ENCODE results near the gene GTF3C1.
"Not testable (repeated sequence)": the region's sequence is repeated elsewhere in the genome, so short reads cannot be mapped to it uniquely, and the experiment has no call there.

The GTF3C1 gene

DNA sequence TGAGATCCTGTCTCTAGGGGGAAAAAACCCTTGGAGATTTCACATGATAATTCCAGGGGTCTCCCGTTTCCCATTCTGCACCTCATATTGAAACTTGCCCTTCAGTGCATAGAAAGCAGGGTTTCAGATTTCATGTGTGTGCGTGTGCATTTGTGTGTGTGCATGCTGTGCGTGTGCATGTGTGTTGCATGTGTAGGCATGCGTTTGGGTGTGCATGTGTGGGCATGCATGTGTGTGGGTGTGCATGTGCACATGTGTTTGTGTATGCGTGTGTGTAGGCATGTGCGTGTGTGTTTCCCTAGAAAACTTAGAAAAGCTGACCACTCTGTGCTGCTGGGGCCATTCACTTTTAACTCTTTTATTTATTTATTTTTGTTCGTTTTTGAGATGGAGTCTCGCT, 107.7 kb downstream of the GTF3C1 start:
- peak; percentile 48 for DNase-seq

DNA sequence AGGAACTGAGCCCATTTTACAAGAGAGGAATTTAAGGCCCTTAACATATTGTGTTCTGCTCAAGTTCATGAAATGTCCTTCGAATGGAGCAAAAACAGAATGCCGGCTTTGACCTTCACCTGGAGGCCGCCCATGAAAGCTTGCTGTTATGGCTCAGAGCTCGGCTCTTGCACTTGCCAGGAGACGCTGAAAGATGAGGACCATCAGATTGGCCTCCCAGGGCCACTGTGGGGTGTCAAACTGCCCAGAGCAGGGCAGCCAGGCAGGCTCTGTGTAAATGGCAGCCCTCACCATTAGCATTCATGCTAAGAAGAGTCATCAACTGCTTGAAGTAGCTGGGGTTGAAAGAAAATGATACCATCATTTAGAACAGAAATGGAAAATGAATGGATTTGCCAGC, 108.4 kb downstream of the GTF3C1 start:
- DNase-seq: peak; percentile 42

DNA sequence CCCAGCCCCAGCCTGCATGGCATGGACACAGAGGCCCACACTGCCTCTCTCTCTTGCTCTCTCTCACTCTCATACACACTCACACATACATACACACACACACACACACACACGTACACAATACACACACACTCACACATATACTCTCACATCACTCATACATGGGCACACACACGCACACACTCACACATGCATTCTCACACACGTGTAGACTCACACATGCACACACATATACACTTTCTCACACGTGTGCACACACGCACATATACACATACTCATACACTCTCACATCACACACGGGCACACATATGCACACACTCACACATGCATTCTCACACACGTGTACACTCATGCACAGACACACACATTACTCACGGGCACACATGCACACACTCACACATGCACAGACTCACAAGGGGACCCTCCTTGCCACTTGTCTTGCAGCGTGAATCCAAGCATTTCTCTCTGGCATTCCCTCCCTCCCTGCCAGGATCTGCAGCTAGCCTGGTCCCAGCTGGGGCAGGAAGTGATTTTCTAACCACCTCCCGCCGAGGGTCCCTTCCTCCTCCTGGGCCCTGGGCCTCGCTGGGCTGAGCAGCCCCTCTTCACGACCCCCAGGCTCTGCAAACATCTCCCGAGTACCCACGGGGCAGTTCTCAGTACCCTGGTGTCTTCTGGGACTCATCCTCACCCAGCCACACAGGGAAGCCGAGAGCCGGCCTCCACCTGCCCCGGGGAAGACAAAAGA, 110.3 kb downstream of the GTF3C1 start:
- DNase-seq: peak; percentile 52

DNA sequence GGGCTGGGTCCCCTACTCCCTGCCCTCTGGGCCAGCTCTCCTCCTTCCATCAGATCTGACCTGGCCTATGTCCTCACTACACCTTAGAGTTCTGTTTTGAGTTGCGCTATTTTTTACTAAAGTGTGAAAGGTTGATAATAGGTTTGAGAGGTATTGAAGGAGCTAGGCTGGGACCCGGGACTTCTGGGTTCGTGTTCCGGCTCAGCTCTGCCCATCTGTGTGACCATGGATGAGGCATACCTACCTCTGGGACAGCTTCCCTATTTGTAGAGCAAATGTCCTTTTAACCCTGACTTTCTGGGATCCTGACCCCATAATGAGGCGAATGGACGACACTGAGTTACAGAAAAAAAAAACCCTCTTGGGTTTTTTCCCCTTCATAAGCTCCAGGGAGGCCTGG, 111.8 kb downstream of the GTF3C1 start:
- DNase-seq: peak; percentile 24

DNA sequence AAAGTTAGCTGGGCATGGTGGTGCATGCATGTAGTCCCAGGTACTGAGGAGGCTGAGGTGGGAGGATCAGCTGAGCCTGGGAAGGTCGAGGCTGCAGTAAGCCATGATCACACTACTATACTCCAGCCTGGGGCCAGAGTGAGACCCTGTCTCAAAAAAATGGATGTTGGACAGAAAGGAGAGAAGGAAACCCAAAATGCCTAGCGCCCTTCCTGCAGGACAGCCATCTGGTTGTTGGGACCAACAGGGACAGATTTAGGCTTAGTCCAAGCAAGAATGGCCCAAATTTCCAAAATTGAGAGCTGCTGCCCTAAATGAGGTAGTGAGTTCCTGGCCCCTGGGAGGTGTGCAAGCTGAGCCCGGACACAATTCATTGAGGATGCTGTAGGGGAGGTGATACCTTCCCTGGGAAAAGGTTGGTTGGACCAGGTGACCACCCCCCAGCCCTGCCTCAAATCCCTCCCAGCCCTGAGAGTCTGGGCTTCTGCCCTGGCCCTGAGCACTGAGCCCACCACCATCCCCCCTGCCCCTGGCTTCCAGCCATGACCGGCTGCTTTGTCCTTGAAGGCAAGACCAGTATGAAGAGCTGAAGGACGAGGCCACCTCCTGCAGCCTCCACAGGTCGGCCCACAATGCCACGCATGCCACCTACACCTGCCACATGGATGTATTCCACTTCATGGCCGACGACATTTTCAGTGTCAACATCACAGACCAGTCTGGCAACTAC, 112.6 kb downstream of the GTF3C1 start:
- peak; percentile 51 for DNase-seq

DNA sequence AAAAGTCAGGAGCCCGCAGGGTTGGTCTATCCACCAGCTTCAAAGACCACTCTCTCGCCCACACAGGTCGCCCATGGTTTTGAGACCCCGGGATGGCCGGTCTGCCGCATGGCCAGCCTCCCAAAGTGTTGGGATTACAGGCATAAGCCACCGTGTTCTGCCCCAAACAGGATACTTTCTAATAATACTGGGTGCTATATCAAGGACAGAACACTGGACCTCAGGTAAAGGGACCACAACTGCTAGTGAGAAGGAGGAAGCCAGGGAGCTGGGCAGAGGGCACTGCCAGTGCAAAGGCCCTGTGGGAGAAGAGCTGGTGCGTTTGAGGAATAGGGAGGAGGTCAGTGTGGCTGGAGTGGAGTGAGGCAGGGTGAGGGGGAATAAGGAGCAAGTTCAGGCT, 113.6 kb downstream of the GTF3C1 start:
- DNase-seq: peak; percentile 40

DNA sequence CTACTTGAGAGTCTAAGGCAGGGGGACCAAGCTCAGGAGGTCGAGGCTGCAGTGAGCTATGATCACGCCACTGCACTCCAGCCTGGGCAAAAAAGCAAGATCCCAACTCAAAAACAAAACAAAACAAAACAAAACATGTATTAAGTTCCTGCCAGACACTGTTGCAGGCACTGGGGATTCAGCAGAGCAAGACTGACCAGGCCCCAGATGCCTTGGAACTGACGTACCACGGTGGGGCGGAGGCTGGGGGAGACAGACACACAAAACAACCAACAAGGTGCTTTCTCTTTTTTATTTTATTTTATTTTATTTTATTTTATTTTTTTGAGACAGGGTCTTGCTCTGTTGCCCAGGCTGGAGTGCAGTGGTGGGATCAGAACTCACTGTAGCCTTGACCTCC, 114.6 kb downstream of the GTF3C1 start:
- DNase-seq: not testable (repeated sequence)

DNA sequence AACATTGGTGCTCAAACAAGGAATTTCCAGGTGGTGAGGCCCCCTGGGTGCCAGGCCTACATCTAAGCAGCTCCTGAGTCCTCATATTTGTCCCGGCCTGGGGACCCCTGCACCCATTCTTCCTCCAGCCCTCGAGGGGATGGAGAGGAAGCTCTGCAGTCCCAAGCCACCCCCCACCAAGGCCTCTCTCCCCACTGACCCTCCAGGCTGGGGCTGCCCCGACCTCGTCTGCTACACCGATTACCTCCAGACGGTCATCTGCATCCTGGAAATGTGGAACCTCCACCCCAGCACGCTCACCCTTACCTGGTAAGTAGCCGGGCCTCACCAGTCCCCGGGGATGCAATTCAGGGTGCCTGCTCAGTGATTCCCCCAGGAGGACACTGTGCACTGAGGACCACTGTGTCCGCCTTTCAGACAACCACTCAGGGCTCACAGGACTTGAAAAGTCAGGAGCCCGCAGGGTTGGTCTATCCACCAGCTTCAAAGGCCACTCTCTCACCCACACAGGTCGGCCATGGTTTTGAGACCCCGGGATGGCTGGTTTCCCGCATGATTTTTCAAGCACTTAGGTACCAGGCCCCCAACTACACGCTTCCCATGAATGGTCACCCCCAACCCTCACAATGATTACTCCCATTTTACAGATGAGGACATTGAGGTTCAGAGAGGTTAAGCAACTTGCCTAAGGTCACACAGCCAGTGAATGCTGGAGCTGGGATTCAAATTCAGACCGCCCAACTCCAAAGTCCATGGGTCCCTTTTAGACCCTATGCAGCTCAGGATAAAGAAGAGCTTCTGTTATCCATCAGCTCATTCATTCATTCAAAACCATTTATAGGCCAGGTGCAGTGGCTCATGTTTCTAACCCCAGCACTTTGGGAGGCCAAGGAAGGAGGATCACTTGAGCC, 115.3 kb downstream of the GTF3C1 start:
- peak; percentile 49 for DNase-seq

DNA sequence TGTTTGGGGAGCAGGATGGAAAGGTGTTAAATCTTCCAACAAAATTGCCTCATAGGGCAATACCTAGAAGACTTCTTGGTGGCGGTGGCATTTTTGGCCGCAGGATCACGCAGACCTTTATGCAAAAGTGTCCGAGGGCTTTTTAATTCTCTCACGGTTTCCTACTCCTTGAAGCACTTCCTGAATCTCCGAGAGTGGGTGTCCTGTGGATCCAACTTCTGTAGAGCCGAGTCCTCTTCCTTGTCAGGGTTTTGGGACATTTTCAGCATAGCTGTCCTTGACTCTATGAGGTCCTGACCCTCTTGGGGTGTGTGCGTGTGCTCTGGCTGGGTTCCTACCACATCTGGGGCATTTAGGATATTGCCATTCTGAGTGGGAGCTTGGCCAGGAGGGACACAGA, 116.1 kb downstream of the GTF3C1 start:
- no peak for DNase-seq

DNA sequence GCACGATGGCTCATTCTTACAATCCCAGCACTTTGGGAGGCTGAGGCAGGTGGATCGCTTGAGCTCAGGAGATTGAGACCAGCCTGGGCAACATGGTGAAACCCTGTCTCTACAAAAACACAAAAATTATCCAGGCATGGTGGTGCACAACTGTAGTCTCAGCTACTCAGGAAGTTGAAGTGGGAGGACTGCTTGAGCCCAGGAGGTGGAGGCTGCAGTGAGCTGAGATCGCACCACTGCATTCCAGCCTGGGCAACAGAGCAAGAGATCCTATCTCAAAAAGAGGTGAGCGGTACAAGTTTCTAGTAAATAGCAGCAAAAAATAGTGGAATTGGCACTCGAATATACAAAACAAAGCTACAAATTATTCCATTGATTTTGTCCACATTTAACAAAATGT, 116.5 kb downstream of the GTF3C1 start:
- not testable (repeated sequence) for DNase-seq

DNA sequence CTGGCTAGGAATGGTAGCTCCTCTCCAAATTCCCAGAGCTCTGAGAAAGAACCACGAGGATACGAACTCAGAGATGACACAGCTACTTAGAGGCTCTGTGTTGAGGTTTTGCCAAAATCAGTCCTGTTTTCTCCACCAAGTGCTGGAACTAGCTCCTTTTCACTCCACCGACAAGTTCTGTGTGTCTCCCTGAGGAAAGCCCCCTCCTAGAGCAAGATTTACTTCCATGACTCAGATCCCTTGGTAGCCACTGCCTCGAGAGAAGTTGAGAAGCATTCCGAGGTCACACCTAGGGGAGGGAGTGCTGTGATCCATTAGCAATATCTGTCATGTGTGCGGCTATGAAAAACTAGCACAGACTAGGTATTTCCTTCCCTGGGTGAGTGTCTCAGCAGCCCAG, 117.2 kb downstream of the GTF3C1 start:
- DNase-seq: no peak

DNA sequence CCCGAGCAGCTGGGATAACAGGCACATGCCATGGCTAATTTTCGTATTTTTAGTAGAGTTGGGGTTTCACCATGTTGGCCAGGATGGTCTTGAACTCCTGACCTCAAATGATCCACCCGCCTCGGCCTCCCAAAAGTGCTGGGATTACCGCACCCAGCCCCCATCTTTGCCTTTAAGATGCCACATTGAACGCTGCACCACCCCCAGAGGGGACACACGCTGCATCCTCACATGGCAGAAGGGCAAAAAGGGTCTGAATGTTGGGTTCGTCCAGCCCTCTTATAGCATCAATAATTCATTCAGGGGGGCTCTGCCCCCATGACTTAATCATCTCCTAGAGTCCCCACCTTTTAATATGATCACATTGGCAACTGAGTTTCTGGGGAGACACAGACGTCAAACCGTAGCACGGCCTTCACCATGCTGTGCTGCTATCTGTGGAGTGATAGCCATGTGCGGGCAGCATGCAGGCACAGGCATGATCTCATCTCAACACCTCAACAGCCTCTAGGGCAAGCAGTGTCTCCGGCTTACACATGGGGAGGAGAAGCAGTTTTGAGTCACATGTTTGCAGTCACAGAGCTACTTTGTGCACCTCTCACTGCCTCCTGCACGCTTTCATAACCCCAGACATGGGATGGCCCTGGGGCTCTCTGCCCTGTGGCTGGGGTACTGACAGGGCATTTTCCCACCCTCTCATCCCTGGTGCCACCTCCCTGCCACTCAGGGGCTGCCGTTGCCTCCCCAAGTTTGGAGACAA, 117.8 kb downstream of the GTF3C1 start:
- peak; percentile 56 for DNase-seq

DNA sequence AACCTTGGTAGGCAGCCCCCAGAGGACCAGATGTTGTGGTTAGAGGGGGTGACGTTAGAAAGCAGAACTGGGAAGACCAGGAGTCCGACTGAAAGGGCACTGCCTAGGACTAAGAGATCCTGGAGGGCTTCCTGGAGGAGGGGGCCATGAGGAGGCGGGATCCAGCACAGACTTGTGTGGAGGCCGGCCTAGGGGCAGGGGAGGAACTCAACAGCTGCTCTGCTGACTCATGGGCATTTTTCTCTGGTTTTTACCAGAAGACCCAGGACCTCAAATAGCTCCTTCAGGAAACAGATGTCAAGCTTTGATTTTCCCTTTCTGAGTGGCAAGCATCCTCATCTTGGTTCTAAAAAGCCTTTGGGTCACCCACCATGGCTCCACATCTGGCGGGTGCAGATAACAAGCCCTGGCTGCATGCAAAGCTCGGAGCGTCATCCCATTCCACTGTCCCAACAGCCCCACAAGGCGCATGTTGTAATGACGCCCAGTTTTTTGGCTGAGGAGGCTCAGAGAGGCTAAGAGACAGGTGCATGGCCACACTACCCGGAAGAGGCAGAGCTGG, 118.7 kb downstream of the GTF3C1 start:
- peak; percentile 58 for DNase-seq

DNA sequence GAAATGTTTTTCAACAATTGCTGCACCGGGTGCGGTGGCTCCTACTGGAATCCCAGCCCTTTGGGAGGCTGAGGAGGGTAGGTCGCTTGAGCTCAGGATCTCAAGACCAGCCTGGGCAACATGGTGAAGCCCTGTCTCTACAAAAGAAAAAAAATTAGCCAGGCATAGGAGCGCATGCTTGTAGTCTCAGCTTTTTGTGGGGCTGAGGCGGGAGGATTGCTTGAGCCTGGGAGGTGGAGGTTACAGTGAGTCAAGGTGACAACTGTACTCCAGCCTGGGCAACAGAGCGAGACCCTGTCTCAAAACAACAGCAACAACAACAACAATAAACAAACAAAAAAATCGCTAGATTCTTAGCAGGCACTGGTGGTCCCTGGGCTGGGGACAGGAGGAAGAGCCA, 119.2 kb downstream of the GTF3C1 start:
- peak; percentile 54 for DNase-seq

DNA sequence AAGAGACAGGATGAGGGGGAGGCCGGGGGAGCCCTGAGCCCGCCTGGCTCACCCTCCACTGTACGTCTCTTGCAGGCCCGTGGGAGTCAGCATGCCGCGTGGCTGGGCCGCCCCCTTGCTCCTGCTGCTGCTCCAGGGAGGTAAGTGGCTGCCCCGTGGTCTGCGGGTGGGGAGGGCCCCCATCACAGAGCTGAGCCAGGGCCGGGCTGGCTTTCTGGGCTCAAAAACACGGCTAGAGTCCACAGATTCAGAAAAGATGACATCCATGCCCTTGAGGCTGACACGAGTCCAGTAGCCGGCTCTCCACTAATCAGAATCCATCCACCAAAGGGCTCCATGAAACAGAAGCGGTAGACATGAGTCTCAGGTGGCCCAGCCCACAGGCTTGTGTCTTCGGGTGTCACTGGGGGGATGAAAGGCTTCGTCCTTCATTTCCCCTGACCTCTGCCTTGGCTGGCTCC, 119.7 kb downstream of the GTF3C1 start:
- peak; percentile 54 for DNase-seq

DNA sequence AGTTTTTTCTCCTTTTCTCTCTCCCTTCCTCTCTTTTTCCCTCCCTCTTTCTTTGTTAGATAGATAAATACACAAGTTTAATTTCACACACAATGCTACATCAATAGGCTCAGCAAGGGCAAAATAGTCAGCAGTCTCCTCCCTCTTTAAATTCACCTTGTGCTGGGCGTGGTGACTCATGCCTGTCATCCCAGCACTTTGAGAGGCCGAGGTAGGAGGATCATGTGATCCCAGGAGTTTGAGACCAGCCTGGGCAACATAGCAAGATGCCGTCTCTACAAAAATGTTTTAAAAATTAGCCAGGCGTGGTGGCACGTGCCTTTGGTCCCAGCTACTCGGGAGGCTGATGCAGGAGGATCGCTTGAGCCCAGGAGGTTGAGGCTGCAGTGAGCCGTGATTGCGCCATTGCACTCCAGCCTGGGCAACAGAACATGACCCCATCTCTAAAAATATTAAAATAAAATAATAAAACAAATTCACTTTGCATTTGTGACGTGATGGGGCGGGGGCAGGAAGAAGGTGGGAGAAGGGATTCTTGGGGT, 120.3 kb downstream of the GTF3C1 start:
- DNase-seq: peak; percentile 53

DNA sequence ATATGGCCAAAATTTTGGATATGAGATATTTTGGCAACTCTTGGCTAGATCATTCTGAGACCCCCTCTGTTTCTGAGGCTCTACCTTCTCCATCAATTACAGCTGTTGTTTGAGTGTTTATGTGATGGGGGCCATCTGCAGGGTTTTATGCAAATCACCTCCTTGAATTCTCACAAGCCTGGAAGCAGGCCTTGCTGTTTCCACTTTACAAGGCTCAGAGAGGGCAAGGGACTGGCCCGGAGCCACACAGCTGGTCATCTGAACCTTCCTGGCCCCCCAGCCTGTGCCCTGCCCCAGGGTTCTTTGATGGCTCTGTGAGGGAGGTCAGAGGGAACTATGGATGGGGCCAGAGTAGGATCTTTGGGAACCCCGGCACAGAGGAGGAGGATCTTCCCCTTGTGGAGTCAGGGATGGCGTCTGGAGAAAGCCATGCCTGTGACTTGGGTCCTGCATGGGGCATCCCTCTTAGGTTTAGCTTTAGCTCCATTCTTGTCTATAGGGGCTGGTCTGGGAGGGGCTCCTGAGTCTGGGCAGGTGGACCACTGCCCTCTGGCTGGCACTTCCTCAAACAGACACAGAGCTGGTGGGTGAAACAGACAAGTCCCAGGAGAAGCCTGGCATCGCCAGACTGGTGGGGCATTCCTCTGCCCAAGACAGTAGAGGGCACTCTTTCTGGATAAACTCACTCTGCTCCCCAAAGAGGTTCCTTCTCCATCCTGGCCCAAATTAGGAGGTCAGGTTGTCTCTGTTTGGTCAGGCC, 121.5 kb downstream of the GTF3C1 start:
- DNase-seq: peak; percentile 57

DNA sequence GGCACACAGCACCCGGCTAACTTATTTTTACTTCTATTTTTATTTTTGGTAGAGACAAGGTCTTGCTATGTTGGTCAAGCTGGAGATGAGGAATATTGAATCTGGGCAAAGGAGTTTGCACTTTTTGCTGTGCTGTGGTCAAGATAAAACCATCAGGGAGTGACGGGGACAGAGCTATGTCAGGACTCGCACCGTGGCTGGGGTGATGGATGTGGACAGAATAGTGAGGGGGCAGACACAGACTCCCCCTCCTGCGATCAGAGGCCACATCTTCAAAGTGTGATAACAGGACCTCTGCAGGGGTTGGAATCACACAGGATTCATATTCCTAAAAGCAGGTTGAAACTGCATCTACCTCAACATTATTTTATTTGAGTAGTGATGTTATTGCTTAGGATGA, 122.2 kb downstream of the GTF3C1 start:
- no peak for DNase-seq

DNA sequence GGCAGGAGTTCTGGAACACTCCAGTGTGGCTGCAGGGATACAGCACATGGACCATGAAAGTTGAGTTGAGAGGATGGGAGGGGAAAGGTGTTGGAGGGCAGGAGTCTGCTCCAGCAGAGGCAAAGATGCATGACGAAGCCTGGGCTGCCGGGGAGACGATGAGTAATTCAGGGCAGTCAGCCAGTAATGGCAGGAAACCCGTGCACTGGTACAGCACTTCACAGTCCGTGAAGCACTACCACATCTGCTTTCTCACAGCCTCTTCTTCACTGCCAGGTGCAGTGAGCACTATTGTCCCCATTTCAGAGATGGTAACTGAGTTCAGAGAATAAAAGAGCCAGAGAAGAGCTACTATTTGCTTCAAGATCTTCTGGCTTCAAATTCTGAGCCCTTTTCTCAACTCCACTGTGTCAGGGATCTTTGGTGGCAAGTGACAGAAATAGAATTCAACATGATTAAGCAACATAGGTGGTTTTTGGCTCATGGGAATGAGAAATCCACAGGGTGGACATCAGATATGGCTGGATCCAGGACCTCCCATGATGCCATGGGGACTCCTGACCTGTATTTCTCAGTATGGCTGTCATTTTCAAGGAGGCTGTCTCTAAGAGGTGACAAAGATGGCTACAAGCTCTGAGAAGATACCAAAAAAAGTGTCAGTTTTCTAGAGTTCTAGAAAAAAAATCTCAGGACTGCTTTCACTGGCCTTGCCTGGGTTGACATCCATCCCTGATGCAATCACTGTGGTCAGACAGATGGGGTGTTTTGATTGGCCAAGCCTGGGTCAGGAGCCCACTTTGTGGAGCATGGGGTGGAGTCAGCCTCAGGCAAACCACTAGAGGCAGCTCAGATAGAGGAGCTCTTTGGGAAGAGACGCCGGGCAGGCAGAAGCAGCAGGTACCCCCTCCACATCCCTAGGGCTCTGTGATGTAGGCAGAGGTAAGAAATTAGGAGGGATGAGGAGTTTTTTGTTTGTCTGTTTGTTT, 123.0 kb downstream of the GTF3C1 start:
- DNase-seq: peak; percentile 81

DNA sequence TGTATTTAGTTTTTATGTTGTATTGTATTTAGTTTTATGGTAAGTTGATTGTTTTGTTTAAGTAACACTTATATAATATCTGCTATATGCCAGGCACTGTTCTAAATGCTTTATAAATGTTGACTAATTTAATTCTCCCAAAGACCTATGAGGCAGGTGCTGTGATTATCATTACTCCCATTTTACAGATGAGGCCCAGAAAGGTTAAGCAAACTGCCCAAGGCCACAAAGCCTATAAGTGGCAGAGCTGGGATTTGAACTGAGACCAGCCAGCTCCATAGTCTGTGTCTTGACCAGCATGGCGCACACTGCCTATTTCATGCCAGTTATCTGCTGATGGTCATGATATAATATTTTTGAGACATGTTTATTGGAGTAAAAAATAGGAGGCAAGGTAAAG, 123.8 kb downstream of the GTF3C1 start:
- no peak for DNase-seq
